Body of pancreas (tissue), 4 donors: Measurements from ENCODE around the gene S100A14. TPM values are rescaled to one million over a fixed set of nuclear protein-coding genes. Genes with fewer than 3 reads are reported as not detected.

Source experiments
- ATAC-seq: fragments of 150-250 bp; one replicate; pipeline ENCODE4 v1.9.1; 2016
- DNase-seq, 4 donors: peaks; one replicate each; pipeline ENCODE4 v3.0.0-alpha.2; 2019
- H3K27ac ChIP-seq, 4 donors: fragments of 200-600 bp; sonication (generic); 1 replicate in 3 of 4; 2 replicates in 1 of 4; pipeline versions ENCODE4 v1.5.1 to v1.6.1; 2016 to 2019; ENCODE audit warnings: mild to moderate bottlenecking in 1 of 4, mixed read lengths in 1 of 4, moderate library complexity in 1 of 4
- H3K27me3 ChIP-seq, 2 donors: fragments of 200-600 bp; sonication (generic); one replicate each; pipeline ENCODE4 v1.6.0; 2016; ENCODE audit warnings: mild to moderate bottlenecking in 1 of 2
- H3K36me3 ChIP-seq, 2 donors: fragments of 200-600 bp; sonication (generic); replicated peaks in 1 of 2; 2 replicates each; pipeline ENCODE4 v1.5.1; 2016; ENCODE audit warnings: low read depth in 2 of 2; ENCODE audit not compliant: insufficient read depth in 1 of 2
- H3K4me1 ChIP-seq: fragments of 200-600 bp; sonication (generic); one replicate; pipeline ENCODE4 v1.6.0; 2016
- H3K4me3 ChIP-seq, 2 donors: fragments of 200-600 bp; sonication (generic); 1 replicate in 1 of 2; 2 replicates in 1 of 2; pipeline ENCODE4 v1.5.1; 2016 to 2019
- H3K9me3 ChIP-seq, 3 donors: fragments of 200-600 bp; sonication (generic); 1 replicate in 2 of 3; 2 replicates in 1 of 3; pipeline ENCODE4 v1.5.1; 2016
- POLR2A ChIP-seq, 3 donors: fragments of 450-650 bp; IDR thresholded peaks; one replicate each; pipeline ENCODE4 v1.6.1; 2016; ENCODE audit warnings: antibody characterized with exemption in 3 of 3, mild to moderate bottlenecking in 2 of 3
- WGBS, 2 donors: methylation state at CpG; one replicate each; pipeline ENCODE4 v1.1.5; 2017; 5-methylcytosine and 5-hydroxymethylcytosine counted together
- intact Hi-C: fragments of 100-400 bp; cut with DNase I; formaldehyde crosslinking; loops from one replicate; pipeline ENCODE4 v1.15.1; 2023
- total RNA-seq, 2 donors: library from RNA; depleted of rRNA; stranded (reverse); fragments of >200 nt; gene quantifications; one replicate each; pipeline ENCODE4 v1.1.0, GENCODE V29; 2016
- TF ChIP-seq, protein P1 (sequence below), 7 experiments: fragments of 450-650 bp in 4 of 7; fragments of 200-600 bp in 3 of 7; sonication (generic) in 3 of 7; IDR thresholded peaks; one replicate each; pipeline ENCODE4 v1.5.1; 2016 to 2019; ENCODE audit warnings: antibody characterized with exemption in 7 of 7

Gene S100A14
- total RNA-seq, 2 donors from 2014 or later = 12.2 to 30.4 TPM

GRCh38 chr1:153659656-153660055 is 43.5 kb upstream of the S100A14 start:
- WGBS, 2 donors = 44 to 61% methylated on average over 5 to 9 of the region's 9 CpGs
- H3K27ac ChIP-seq = peak overlapping the region in 3 of 4 donors; percentile 91 to 99 (median 95)
- intact Hi-C loops = no loop called here

DNA sequence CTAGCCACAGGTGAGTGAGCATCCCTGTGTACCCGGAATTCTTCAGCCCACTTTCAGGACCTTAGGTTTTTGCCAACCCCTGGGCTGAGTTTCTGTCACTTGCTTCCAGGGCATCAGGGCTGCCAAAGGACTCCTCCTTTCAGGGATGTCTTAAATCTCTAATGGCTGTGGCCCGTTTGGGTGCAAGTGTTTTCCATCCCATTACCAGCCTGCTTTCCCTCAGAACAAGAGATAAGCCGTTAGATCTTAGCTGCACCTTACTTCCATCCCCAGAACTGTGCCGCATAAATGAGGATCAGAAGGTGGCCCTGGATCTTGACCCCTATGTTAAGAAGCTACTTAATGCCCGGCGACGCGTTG is 43.0 kb upstream of the S100A14 start:
- Histone ChIP-seq H3K9me3 (no peaks in the 10 kb centered on the region), H3K4me1 (peaks cover 18% of the 10 kb centered on the region), H3K36me3 (peaks cover 3 to 25% of the 10 kb centered on the region in 2 donors), H3K27me3 (no peaks in the 10 kb centered on the region), H3K4me3 (peak overlapping the region; percentile 16 to 92), H3K27ac (peak overlapping the region; percentile 91 to 99 (median 93))
- DNase-seq (no peak), ATAC-seq (no peak)
- 7 to 29% methylated on average over 8 of the region's 8 CpGs for WGBS, 2 donors
- intact Hi-C loops = no loop called here
- TF ChIP-seq, protein P1, sequence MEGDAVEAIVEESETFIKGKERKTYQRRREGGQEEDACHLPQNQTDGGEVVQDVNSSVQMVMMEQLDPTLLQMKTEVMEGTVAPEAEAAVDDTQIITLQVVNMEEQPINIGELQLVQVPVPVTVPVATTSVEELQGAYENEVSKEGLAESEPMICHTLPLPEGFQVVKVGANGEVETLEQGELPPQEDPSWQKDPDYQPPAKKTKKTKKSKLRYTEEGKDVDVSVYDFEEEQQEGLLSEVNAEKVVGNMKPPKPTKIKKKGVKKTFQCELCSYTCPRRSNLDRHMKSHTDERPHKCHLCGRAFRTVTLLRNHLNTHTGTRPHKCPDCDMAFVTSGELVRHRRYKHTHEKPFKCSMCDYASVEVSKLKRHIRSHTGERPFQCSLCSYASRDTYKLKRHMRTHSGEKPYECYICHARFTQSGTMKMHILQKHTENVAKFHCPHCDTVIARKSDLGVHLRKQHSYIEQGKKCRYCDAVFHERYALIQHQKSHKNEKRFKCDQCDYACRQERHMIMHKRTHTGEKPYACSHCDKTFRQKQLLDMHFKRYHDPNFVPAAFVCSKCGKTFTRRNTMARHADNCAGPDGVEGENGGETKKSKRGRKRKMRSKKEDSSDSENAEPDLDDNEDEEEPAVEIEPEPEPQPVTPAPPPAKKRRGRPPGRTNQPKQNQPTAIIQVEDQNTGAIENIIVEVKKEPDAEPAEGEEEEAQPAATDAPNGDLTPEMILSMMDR (IDR thresholded peaks at IDR 0.05) = no peak
- TF ChIP-seq POLR2A (IDR thresholded peaks at IDR 0.05) = no peak

More at GRCh38 chr1:153659656-153660055, 43.5 kb upstream of the S100A14 start:
- H3K4me3 ChIP-seq = no peak overlapping the region
- ATAC-seq = no peak
- H3K4me1 ChIP-seq = peaks cover 18% of the 10 kb centered on the region
- no peaks in the 10 kb centered on the region for H3K9me3 ChIP-seq
- H3K27me3 ChIP-seq = no peaks in the 10 kb centered on the region
- H3K36me3 ChIP-seq = peaks cover 5 to 30% of the 10 kb centered on the region in 2 donors
- TF ChIP-seq POLR2A (IDR thresholded peaks at IDR 0.05) = no peak
- TF ChIP-seq, protein P1 (IDR thresholded peaks at IDR 0.05) = no peak
- no peak for DNase-seq

DNA sequence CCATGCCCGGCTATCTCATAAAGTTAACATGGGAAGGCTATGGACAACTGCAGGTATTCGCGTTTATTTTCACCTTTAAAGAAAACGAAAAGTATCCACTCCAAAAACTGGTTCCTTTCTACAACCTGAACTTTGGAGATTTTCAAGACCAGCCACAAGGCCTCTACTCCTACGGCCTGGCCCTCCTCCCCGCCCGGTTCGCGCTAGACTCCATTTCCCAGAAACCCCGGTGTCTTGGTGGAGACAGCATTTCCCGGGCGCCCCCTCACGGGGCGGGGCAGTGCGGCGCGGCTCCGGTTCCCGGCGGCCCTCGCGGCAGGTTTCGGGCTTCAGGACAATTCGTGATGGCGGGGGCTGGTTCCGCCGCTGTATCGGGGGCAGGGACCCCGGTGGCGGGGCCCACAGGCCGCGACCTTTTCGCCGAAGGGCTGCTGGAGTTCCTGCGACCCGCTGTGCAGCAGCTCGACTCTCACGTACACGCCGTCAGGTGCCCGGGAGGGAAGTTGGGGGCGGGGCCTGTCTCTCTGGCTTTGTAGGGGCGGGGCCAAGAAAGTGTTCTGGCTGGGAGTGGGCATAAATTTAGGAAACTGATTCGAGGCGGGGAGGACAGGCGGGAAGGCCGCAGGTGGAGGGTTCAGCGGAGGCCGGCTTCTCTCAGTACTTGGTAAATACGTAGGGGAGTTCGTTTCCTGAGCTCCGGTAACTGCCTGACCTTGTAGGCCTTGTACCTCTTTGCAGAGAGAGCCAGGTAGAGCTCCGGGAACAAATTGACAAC is 42.5 kb upstream of the S100A14 start, which contains the start of gene SNAPIN:
SNAPIN (plus strand) TSS at position 304 of the 775 bp plus-strand sequence; CDS start at position 345, 41 bp downstream.
- WGBS, 2 donors = 2 to 7% methylated on average over 14 to 53 of the region's 53 CpGs
- intact Hi-C loops = no loop called here
- H3K4me1 ChIP-seq = peaks cover 19% of the 10 kb centered on the region
- H3K27ac ChIP-seq = peak within 1 kb of the TSS; percentile 91 to 99 (median 93)
- peaks cover 0 to 19% of the 10 kb centered on the region in 2 donors for H3K36me3 ChIP-seq
- no peaks in the 10 kb centered on the region for H3K9me3 ChIP-seq
- ATAC-seq = peak; percentile 97
- DNase-seq = peak; percentile 91 to 94 (median 92)
- H3K4me3 ChIP-seq = peak within 1 kb of the TSS; percentile 16 to 92
- no peaks in the 10 kb centered on the region for H3K27me3 ChIP-seq
- TF ChIP-seq, protein P1 (IDR thresholded peaks at IDR 0.05) = peak in 3 of 7 experiments; percentile 20 to 34 (median 22)
- TF ChIP-seq POLR2A (IDR thresholded peaks at IDR 0.05) = peak; percentile 40 to 71 (median 60)

GRCh38 chr1:153655333-153655732 is 39.2 kb upstream of the S100A14 start:
- Histone ChIP-seq H3K9me3 (no peaks in the 10 kb centered on the region), H3K4me3 (no peak overlapping the region), H3K27ac (peak overlapping the region in 1 of 4 donors; percentile 34), H3K4me1 (peaks cover 36% of the 10 kb centered on the region), H3K27me3 (no peaks in the 10 kb centered on the region), H3K36me3 (no peaks in the 10 kb centered on the region)
- ATAC-seq (no peak), DNase-seq (no peak)
- WGBS, 2 donors = 67 to 71% methylated on average over 3 of the region's 3 CpGs
- TF ChIP-seq, protein P1 (IDR thresholded peaks at IDR 0.05) = no peak
- no peak for TF ChIP-seq POLR2A (IDR thresholded peaks at IDR 0.05)
- intact Hi-C loops = no loop called here
